ENCODE measurements around the gene GABRA6.
"Not testable (repeated sequence)": the region's sequence is repeated elsewhere in the genome, so short reads cannot be mapped to it uniquely, and the experiment has no call there.

The GABRA6 gene

GRCh38 chr5:161685461-161685860, at the start of gene GABRA6:
Gene GABRA6 (plus strand): TSS chr5:161685721. CDS start chr5:161685990, 269 bp downstream.
- no peak for DNase-seq
- Mint-ChIP-seq H3K4me1 (ENCODE audit: low read depth) (no peaks in the 10 kb centered on the region), H3K27ac (no peak within 1 kb of the TSS), H3K36me3 (ENCODE audit: low read depth) (no peaks in the 10 kb centered on the region), H3K9me3 (peaks cover 2% of the 10 kb centered on the region), H3K4me3 (no peak within 1 kb of the TSS), H3K27me3 (no peaks in the 10 kb centered on the region)

GRCh38 chr5:161637591-161637990, 47.9 kb upstream of the GABRA6 start:
- no peak for DNase-seq
- peaks cover 3% of the 10 kb centered on the region for H3K9me3 Mint-ChIP-seq
- no peak overlapping the region for H3K27ac Mint-ChIP-seq
- no peaks in the 10 kb centered on the region for H3K4me1 Mint-ChIP-seq (ENCODE audit: low read depth)
- no peaks in the 10 kb centered on the region for H3K27me3 Mint-ChIP-seq
- H3K36me3 Mint-ChIP-seq (ENCODE audit: low read depth) = no peaks in the 10 kb centered on the region
- no peak overlapping the region for H3K4me3 Mint-ChIP-seq

GRCh38 chr5:161641444-161641843, 44.1 kb upstream of the GABRA6 start:
- H3K27ac Mint-ChIP-seq = no peak overlapping the region
- H3K4me3 Mint-ChIP-seq = no peak overlapping the region
- H3K36me3 Mint-ChIP-seq (ENCODE audit: low read depth) = no peaks in the 10 kb centered on the region
- DNase-seq = no peak
- no peaks in the 10 kb centered on the region for H3K27me3 Mint-ChIP-seq
- H3K4me1 Mint-ChIP-seq (ENCODE audit: low read depth) = no peaks in the 10 kb centered on the region
- peaks cover 3% of the 10 kb centered on the region for H3K9me3 Mint-ChIP-seq

DNA sequence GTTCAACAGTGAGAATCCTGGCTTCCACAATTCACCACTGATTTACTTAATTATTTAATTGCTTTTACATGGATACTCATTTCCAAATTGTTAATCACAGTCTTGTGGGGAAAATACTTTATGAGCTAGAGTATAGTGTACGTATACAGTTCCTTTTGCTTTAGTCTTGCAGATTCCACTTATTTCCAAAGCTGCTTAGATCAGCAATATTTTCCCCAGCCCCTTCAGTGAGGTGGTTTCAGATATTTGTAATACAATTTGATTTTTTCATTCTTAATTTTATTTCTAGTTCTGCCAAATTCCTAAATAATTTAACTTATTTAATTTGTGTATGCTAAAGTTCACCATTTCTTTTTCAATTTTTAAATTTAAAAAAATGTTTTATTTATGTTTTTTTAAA, 40.3 kb upstream of the GABRA6 start:
- Mint-ChIP-seq H3K36me3 (ENCODE audit: low read depth) (no peaks in the 10 kb centered on the region), H3K4me1 (ENCODE audit: low read depth) (no peaks in the 10 kb centered on the region), H3K27me3 (no peaks in the 10 kb centered on the region), H3K9me3 (peaks cover 8% of the 10 kb centered on the region), H3K27ac (no peak overlapping the region), H3K4me3 (no peak overlapping the region)
- no peak for DNase-seq

- not testable (repeated sequence) for H3K27me3 Mint-ChIP-seq
Measured at GRCh38 chr5:161651926-161652325, 33.6 kb upstream of the GABRA6 start.

GRCh38 chr5:161660806-161661205, 24.7 kb upstream of the GABRA6 start:
- Mint-ChIP-seq H3K27me3 (no peaks in the 10 kb centered on the region), H3K36me3 (ENCODE audit: low read depth) (no peaks in the 10 kb centered on the region), H3K4me1 (ENCODE audit: low read depth) (no peaks in the 10 kb centered on the region), H3K27ac (no peak overlapping the region), H3K4me3 (no peak overlapping the region), H3K9me3 (peaks cover 4% of the 10 kb centered on the region)
- DNase-seq = no peak

More at GRCh38 chr5:161651926-161652325, 33.6 kb upstream of the GABRA6 start:
- peaks cover 17% of the 10 kb centered on the region for H3K9me3 Mint-ChIP-seq
- not testable (repeated sequence) for H3K36me3 Mint-ChIP-seq (ENCODE audit: low read depth); H3K27ac Mint-ChIP-seq; H3K4me1 Mint-ChIP-seq (ENCODE audit: low read depth); DNase-seq; H3K4me3 Mint-ChIP-seq

DNA sequence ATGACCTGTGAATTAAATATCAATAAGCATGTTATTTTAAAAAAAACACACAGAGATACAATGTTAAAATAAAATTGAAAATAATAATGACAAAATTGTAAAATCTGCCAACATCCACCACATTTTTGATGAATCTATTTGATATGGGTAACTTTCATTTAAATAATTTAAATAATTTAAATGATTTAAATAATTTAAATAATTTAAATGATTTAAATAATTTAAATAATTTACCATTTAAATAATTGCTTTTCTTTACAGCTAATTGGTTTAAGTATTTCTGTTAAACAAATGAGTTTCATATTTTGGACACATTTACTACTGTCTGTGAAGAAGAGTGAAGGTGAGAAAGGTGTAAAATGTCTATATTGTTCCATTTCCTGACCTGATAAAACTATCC, 22.1 kb upstream of the GABRA6 start:
- Mint-ChIP-seq H3K36me3 (ENCODE audit: low read depth) (no peaks in the 10 kb centered on the region), H3K4me1 (ENCODE audit: low read depth) (no peaks in the 10 kb centered on the region), H3K9me3 (peaks cover 4% of the 10 kb centered on the region), H3K4me3 (no peak overlapping the region), H3K27me3 (no peaks in the 10 kb centered on the region), H3K27ac (no peak overlapping the region)
- DNase-seq = no peak

DNA sequence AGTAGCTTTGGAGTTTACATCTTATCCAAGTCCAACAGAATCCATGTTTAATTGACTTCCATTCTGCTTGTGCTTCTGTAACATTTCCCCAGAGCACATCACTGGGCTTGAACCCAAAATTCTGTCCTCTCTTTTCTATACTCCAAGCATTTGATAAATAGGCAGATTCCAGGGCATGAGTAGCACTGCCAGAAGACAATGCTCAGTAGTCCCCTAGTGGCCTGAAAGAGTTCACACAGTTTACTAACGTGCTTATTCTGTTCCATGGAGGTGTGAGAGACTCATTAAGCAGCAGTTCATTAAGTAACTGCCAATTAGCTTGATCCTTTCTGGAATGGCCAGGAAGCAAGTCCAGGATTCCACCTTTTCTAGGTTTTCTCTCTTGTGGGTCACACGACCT, 9.4 kb upstream of the GABRA6 start:
- H3K36me3 Mint-ChIP-seq (ENCODE audit: low read depth) = no peaks in the 10 kb centered on the region
- no peaks in the 10 kb centered on the region for H3K4me1 Mint-ChIP-seq (ENCODE audit: low read depth)
- no peak overlapping the region for H3K27ac Mint-ChIP-seq
- DNase-seq = no peak
- H3K9me3 Mint-ChIP-seq = peaks cover 6% of the 10 kb centered on the region
- no peaks in the 10 kb centered on the region for H3K27me3 Mint-ChIP-seq
- no peak overlapping the region for H3K4me3 Mint-ChIP-seq

GRCh38 chr5:161686149-161686548, 628 bp downstream of the GABRA6 start:
- no peak overlapping the region for H3K4me3 Mint-ChIP-seq
- peaks cover 2% of the 10 kb centered on the region for H3K9me3 Mint-ChIP-seq
- DNase-seq = no peak
- H3K27me3 Mint-ChIP-seq = no peaks in the 10 kb centered on the region
- no peaks in the 10 kb centered on the region for H3K4me1 Mint-ChIP-seq (ENCODE audit: low read depth)
- no peak overlapping the region for H3K27ac Mint-ChIP-seq
- no peaks in the 10 kb centered on the region for H3K36me3 Mint-ChIP-seq (ENCODE audit: low read depth)

GRCh38 chr5:161686881-161687280, 1.4 kb downstream of the GABRA6 start:
- no peaks in the 10 kb centered on the region for H3K36me3 Mint-ChIP-seq (ENCODE audit: low read depth)
- no peaks in the 10 kb centered on the region for H3K27me3 Mint-ChIP-seq
- peaks cover 2% of the 10 kb centered on the region for H3K9me3 Mint-ChIP-seq
- no peak overlapping the region for H3K27ac Mint-ChIP-seq
- DNase-seq = no peak
- H3K4me1 Mint-ChIP-seq (ENCODE audit: low read depth) = no peaks in the 10 kb centered on the region
- H3K4me3 Mint-ChIP-seq = no peak overlapping the region

DNA sequence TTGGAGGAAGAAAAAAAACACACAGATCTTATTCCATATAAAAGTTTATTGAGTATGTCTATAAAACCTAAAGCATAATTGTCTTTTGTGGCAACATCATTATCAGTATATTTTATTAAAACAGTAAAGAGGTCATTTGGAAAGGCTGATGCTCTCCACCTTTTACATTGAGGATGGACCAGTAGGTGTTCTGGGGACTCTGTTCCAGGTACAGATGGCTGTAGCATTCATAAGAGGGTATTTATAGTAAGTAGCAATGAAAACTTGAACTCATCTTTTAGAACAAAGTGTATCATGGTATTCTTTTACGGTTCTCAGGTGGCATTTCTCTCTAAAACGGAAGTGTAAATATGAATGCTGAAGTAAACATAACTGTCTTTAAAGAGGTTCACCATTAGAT, 1.8 kb downstream of the GABRA6 start:
- H3K9me3 Mint-ChIP-seq = peaks cover 2% of the 10 kb centered on the region
- no peaks in the 10 kb centered on the region for H3K27me3 Mint-ChIP-seq
- H3K4me3 Mint-ChIP-seq = no peak overlapping the region
- no peaks in the 10 kb centered on the region for H3K4me1 Mint-ChIP-seq (ENCODE audit: low read depth)
- no peaks in the 10 kb centered on the region for H3K36me3 Mint-ChIP-seq (ENCODE audit: low read depth)
- no peak overlapping the region for H3K27ac Mint-ChIP-seq
- no peak for DNase-seq

GRCh38 chr5:161691911-161692310, 6.4 kb downstream of the GABRA6 start:
- DNase-seq = no peak
- Mint-ChIP-seq H3K4me1 (ENCODE audit: low read depth) (no peaks in the 10 kb centered on the region), H3K36me3 (ENCODE audit: low read depth) (no peaks in the 10 kb centered on the region), H3K27me3 (no peaks in the 10 kb centered on the region), H3K9me3 (no peaks in the 10 kb centered on the region), H3K4me3 (no peak overlapping the region), H3K27ac (no peak overlapping the region)

DNA sequence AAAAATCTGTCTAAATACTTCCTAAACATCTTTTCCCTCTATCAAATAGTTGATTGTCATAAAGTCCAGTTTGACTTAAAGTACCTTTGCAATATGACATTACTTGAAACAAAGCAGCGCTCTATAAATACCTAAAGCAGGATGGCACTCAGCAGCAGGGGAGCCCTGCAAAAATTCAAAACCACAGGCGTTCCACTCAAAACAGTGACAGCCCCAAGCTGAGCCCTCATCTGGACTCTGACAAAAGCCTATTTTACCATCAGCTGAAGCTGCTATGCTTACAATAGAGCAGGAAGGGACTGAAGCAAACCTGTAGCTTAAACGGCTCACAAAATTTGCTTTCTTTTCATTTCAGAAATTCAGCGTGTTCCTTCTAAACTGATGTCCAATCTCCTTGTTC, 11.5 kb downstream of the GABRA6 start:
- Mint-ChIP-seq H3K36me3 (ENCODE audit: low read depth) (no peaks in the 10 kb centered on the region), H3K4me1 (ENCODE audit: low read depth) (no peaks in the 10 kb centered on the region), H3K27ac (no peak overlapping the region), H3K9me3 (peaks cover 5% of the 10 kb centered on the region), H3K4me3 (no peak overlapping the region), H3K27me3 (no peaks in the 10 kb centered on the region)
- no peak for DNase-seq

- H3K36me3 Mint-ChIP-seq (ENCODE audit: low read depth) = no peaks in the 10 kb centered on the region
- no peak for DNase-seq
- H3K4me1 Mint-ChIP-seq (ENCODE audit: low read depth) = no peaks in the 10 kb centered on the region
- peaks cover 5% of the 10 kb centered on the region for H3K9me3 Mint-ChIP-seq
- H3K27ac Mint-ChIP-seq = no peak overlapping the region
- H3K27me3 Mint-ChIP-seq = no peaks in the 10 kb centered on the region
- H3K4me3 Mint-ChIP-seq = no peak overlapping the region
Measured at GRCh38 chr5:161700065-161700464, 14.5 kb downstream of the GABRA6 start.

GRCh38 chr5:161703528-161703927, 18.0 kb downstream of the GABRA6 start:
- H3K36me3 Mint-ChIP-seq (ENCODE audit: low read depth) = no peaks in the 10 kb centered on the region
- peaks cover 5% of the 10 kb centered on the region for H3K9me3 Mint-ChIP-seq
- no peak overlapping the region for H3K4me3 Mint-ChIP-seq
- no peak for DNase-seq
- H3K27me3 Mint-ChIP-seq = no peaks in the 10 kb centered on the region
- no peaks in the 10 kb centered on the region for H3K4me1 Mint-ChIP-seq (ENCODE audit: low read depth)
- H3K27ac Mint-ChIP-seq = no peak overlapping the region

- H3K9me3 Mint-ChIP-seq = no peaks in the 10 kb centered on the region
- DNase-seq = no peak
- H3K27ac Mint-ChIP-seq = no peak overlapping the region
- H3K27me3 Mint-ChIP-seq = no peaks in the 10 kb centered on the region
- H3K4me3 Mint-ChIP-seq = no peak overlapping the region
- no peaks in the 10 kb centered on the region for H3K4me1 Mint-ChIP-seq (ENCODE audit: low read depth)
- H3K36me3 Mint-ChIP-seq (ENCODE audit: low read depth) = no peaks in the 10 kb centered on the region
Measured at GRCh38 chr5:161707382-161707781, 21.9 kb downstream of the GABRA6 start.

Measured in activated T-cell treated with anti-CD3 and anti-CD28 coated beads, Interleukin-2, amount 50 U/mL, for 24 hours (primary cell).